ENCODE measurements around the gene CTDSPL2.
"Not testable (repeated sequence)": the region's sequence is repeated elsewhere in the genome, so short reads cannot be mapped to it uniquely, and the experiment has no call there.

The CTDSPL2 gene

GRCh38 chr15:44426975-44427755, at the start of gene CTDSPL2:
Gene CTDSPL2, plus strand, starts transcription at chr15:44427629. Its CDS starts 31,386 bp downstream, at chr15:44459015.
- DNase-seq = peak; percentile 98

GRCh38 chr15:44381236-44381635, 46.2 kb upstream of the CTDSPL2 start:
- DNase-seq = no peak

- no peak for DNase-seq
Measured at GRCh38 chr15:44385344-44385942, 42.0 kb upstream of the CTDSPL2 start.

- DNase-seq = no peak
Measured at GRCh38 chr15:44394062-44394461, 33.4 kb upstream of the CTDSPL2 start.

- no peak for DNase-seq
Measured at GRCh38 chr15:44394562-44394961, 32.9 kb upstream of the CTDSPL2 start.

GRCh38 chr15:44397869-44398268, 29.6 kb upstream of the CTDSPL2 start:
- no peak for DNase-seq

- DNase-seq = no peak
Measured at GRCh38 chr15:44414001-44414400, 13.4 kb upstream of the CTDSPL2 start.

GRCh38 chr15:44427756-44428724, 611 bp downstream of the CTDSPL2 start:
- DNase-seq = no peak

- DNase-seq = no peak
Measured at GRCh38 chr15:44435893-44436667, 8.7 kb downstream of the CTDSPL2 start.

- no peak for DNase-seq
Measured at GRCh38 chr15:44438402-44438801, 11.0 kb downstream of the CTDSPL2 start.

- no peak for DNase-seq
Measured at GRCh38 chr15:44441095-44441501, 13.7 kb downstream of the CTDSPL2 start.

GRCh38 chr15:44443515-44443914, 16.1 kb downstream of the CTDSPL2 start:
- DNase-seq = no peak

GRCh38 chr15:44447772-44448376, 20.4 kb downstream of the CTDSPL2 start:
- DNase-seq = no peak

GRCh38 chr15:44450172-44450571, 22.7 kb downstream of the CTDSPL2 start:
- DNase-seq = no peak

- not testable (repeated sequence) for DNase-seq
Measured at GRCh38 chr15:44453578-44454283, 26.3 kb downstream of the CTDSPL2 start.

GRCh38 chr15:44458429-44458828, 31.0 kb downstream of the CTDSPL2 start:
- DNase-seq = no peak

- no peak for DNase-seq
Measured at GRCh38 chr15:44468709-44469385, 41.4 kb downstream of the CTDSPL2 start.

GRCh38 chr15:44471885-44472455, 44.5 kb downstream of the CTDSPL2 start:
- DNase-seq = no peak

- DNase-seq = no peak
Measured at GRCh38 chr15:44479343-44479742, 51.9 kb downstream of the CTDSPL2 start.

GRCh38 chr15:44482090-44482489, 54.7 kb downstream of the CTDSPL2 start:
- DNase-seq = no peak
